Adipocyte (in vitro differentiated cells): ENCODE measurements around the gene TUBB4A.
"Not testable (repeated sequence)": the region's sequence is repeated elsewhere in the genome, so short reads cannot be mapped to it uniquely, and the experiment has no call there.

ENCODE experiments used
- DNase-seq: peaks from one replicate; pipeline ENCODE4 v3.0.0-alpha.2; 2015; ENCODE audit warnings: low read depth
- H3K27me3 ChIP-seq: replicated peaks from 2 replicates; pipeline ENCODE4 v1.7.0; 2013; ENCODE audit warnings: mild to moderate bottlenecking, low read length, moderate library complexity; ENCODE audit not compliant: control insufficient read depth, insufficient read depth
- H3K36me3 ChIP-seq: 2 replicates; pipeline ENCODE4 v1.7.0; 2013; ENCODE audit warnings: low read length, mild to moderate bottlenecking, moderate library complexity; ENCODE audit not compliant: control insufficient read depth, insufficient read depth, severe bottlenecking
- H3K4me1 ChIP-seq: 2 replicates; pipeline ENCODE4 v1.7.0; 2013; ENCODE audit warnings: mild to moderate bottlenecking, low read length, moderate library complexity; ENCODE audit not compliant: control insufficient read depth, insufficient read depth
- H3K4me3 ChIP-seq: 2 replicates; pipeline ENCODE4 v1.7.0; 2013; ENCODE audit warnings: mild to moderate bottlenecking, low read length, moderate library complexity
- H3K9ac ChIP-seq: 2 replicates; pipeline ENCODE4 v1.7.0; 2013; ENCODE audit warnings: mild to moderate bottlenecking, low read length, moderate library complexity
- H3K9me3 ChIP-seq: 2 replicates; pipeline ENCODE4 v1.7.0; 2013; ENCODE audit warnings: mild to moderate bottlenecking, low read length, moderate library complexity; ENCODE audit not compliant: control insufficient read depth

Gene TUBB4A

DNA sequence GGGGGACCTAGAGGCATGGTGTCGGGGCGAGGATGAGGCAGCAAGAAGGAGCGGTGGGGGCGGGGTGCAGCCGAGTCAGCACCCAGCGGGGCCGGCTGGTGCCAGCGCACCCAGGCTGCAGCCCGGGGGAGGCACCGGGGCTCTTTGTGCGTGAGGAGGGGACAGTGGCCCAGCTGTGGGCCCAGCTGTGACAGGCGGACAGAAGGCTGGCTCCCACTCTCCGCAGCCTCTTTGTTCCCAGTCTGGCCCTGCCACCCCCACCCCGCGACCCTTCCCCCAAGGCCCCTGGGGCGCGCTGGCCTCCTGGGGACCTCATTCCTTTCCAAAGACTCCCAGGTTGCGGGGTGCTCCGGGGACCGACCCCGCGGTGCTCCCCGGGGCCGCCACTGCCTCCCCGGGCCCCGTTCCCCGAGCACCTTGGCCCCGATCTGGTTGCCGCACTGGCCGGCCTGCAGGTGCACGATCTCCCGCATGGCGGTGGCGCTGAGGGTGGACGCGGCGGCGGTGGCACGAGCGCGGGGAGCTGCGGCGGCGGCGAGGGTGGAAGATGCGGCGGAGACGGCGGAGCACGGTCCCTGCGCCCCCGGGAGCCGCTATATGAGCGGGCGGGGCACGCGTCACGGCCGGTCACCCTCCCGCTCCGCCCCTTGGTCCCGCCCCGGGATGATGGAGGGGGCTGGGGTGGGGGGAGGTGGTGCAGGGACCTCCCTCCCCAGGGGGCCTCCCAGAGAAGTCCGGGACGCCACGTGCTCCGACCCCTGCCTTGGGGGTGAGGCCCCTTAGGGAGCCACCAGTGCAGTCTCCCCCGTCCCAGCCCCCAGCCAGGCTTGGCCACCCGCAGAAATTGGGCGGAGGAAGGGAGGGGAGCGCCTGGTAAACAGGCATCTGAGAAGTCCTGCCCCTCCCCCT, at the start of gene TUBB4A:
TUBB4A (minus strand) TSS at position 570 of the 909 bp plus-strand sequence; CDS start at position 473, 97 bp downstream.
- DNase-seq, result no peak
- Histone ChIP-seq H3K9ac (no peak within 1 kb of the TSS), H3K27me3 (peaks cover 34% of the 10 kb centered on the region), H3K36me3 (no peaks in the 10 kb centered on the region), H3K4me1 (no peaks in the 10 kb centered on the region), H3K4me3 (no peak within 1 kb of the TSS), H3K9me3 (no peaks in the 10 kb centered on the region)

DNA sequence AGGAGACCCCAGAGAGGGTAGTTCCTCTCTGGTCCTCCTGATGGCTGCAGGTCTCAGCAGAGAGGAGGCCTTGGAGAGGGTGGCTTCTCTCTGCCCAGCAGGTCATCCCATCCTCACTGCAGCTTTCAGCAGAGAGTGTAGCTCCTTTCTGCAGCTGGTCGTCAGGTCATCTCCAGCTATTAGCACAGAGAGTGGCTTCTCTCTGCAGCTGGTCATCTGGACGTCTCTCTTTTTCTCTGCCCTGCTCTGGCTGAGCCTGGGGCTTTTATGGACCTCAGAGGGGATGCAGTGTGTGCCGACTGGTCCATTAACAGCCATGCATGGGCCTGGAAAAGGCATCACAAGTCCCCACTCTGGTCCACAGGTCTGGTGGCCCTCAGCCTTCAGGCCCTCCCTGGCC, 49.0 kb upstream of the TUBB4A start:
- Histone ChIP-seq H3K4me1 (peaks cover 15% of the 10 kb centered on the region), H3K4me3 (no peak overlapping the region)

DNA sequence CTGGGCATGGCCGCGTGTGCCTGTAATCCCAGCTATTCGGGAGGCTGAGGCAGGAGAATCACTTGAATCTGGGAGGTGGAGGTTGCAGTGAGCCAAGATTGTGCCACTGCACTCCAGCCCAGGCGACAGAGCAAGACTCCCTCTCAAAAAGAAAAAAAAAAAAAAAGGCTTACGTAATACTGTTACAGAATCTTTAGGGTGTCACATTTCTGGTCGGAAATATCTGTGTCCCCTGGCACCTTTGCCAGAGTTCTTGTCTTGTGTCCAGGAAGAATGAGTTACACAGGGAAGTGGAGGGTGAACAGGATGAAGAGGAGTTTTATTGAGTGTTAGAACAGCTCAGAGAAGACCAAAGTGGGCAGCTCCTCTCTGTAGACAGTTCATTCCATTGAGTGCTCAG, 48.6 kb upstream of the TUBB4A start:
- not testable (repeated sequence) for H3K9ac ChIP-seq, DNase-seq, H3K36me3 ChIP-seq, H3K4me3 ChIP-seq, H3K9me3 ChIP-seq
- H3K4me1 ChIP-seq, result peaks cover 13% of the 10 kb centered on the region
- peaks cover 16% of the 10 kb centered on the region for H3K27me3 ChIP-seq

More for the DNA sequence above, 49.0 kb upstream of the TUBB4A start:
- Histone ChIP-seq H3K9me3 (peaks cover 8% of the 10 kb centered on the region), H3K36me3 (no peaks in the 10 kb centered on the region), H3K9ac (no peak overlapping the region), H3K27me3 (peaks cover 17% of the 10 kb centered on the region)
- no peak for DNase-seq

DNA sequence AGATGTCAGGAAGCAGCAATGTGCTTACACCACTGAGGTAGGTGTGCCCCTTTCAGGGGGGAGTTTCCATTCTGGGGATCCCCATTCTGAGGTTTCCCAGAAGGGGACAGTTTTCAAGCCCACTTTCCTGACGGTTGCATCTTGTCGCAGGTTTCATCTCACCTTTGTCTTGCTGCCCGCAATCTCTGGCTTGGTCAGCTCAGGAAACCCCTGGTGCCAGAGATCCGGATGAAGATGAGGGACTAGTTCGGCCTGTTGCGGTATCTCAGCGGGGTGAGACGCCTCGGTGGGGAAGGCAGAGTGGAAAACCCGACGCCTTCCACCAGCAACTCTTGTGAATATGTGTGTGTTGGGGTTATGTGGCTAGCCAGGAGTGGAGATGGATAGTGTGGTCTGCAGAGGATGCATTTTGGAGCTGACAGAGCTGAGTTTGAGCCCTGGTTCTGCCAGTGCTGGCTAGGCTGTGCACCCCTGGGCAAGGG, 41.8 kb upstream of the TUBB4A start:
- peaks cover 16% of the 10 kb centered on the region for H3K27me3 ChIP-seq
- no peaks in the 10 kb centered on the region for H3K4me1 ChIP-seq
- H3K9ac ChIP-seq, result no peak overlapping the region
- no peaks in the 10 kb centered on the region for H3K36me3 ChIP-seq
- DNase-seq, result no peak
- H3K9me3 ChIP-seq, result peaks cover 8% of the 10 kb centered on the region
- H3K4me3 ChIP-seq, result no peak overlapping the region

DNA sequence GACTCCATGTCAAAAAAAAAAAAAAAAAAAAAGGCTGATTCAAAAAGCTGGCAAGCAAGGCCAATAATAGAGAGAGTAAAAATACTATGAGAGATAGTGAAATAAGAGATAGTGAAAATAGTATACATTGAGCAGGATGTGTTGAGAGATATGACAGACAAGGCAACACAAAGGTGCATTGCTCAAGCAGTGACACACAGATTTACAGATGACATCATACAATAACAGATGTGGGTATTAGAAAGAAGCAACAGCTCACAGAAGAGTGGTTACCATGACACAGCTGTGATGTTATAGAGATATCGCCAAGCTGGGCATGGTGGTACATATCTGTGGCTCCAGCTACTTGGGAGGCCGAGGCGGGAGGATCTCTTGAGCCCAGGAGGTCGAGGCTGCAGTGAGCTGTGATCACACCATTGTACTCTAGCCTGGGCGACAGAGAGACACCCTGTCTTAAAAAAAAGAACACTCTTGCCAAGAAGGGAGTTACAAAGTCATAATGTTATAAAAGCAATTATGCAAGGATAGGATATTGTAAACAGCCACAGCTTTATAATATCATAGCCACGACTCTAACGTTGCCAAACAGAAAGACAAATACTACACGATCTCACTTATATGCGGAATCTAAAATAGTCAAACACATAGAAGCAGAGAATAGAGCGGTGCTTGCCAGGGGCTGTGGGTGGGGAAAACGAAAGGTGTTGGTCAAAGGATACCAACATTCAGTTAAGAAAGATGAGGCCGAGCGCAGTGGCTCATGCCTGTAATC, 39.0 kb upstream of the TUBB4A start:
- no peak for DNase-seq
- H3K4me3 ChIP-seq, result no peak overlapping the region
- H3K4me1 ChIP-seq, result no peaks in the 10 kb centered on the region

DNA sequence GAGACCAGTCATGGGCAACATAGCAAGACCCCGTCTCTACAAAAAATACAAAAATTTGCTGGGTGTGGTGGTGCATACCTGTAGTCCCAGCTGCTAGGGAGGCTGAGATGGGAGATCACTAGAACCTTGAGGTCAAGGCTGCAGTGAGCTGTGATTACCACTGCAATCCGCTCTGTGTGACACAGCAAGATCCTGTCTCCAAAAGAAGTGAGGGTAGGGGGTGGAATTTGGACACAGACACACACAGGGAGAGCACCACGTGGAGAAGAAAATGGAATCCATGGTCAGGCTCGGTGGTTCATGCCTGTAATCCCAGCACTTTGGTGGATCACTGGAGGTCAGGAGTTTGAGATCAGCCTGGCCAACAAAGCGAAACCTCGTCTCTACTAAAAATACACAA, 37.4 kb upstream of the TUBB4A start:
- Histone ChIP-seq H3K27me3 (peaks cover 2% of the 10 kb centered on the region), H3K4me3 (no peak overlapping the region), H3K4me1 (no peaks in the 10 kb centered on the region), H3K9me3 (no peaks in the 10 kb centered on the region), H3K9ac (no peak overlapping the region), H3K36me3 (no peaks in the 10 kb centered on the region)
- DNase-seq, result no peak

More for the DNA sequence above, 39.0 kb upstream of the TUBB4A start:
- Histone ChIP-seq H3K9ac (no peak overlapping the region), H3K9me3 (no peaks in the 10 kb centered on the region), H3K27me3 (peaks cover 2% of the 10 kb centered on the region), H3K36me3 (no peaks in the 10 kb centered on the region)

DNA sequence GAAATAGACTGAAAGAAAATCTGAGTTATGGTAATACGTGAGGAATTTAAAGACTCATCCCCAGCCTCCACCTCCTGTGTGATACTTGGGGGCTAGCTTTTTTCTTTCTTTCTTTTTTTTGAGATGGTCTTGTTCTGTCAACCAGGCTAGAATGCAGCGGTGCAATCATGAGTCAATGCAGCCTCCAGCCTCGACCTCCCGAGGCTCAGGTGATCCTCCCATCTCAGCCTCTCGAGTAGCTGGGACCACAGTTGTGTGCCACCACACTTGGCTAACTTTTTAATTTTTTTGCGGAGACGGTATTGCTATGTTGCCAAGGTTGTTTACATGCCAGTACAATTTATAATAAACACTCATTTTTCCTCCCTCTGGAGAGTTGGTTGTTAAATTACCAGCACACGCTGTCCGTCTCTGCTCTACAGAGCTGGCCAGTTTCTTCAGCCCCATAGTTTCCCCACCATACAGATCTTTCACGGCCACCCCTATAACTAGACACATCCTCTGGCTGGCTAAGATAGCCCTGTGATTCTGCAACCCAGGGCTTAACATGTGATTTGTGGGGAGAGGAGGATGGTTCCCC, 33.5 kb upstream of the TUBB4A start:
- H3K36me3 ChIP-seq, result no peaks in the 10 kb centered on the region

DNA sequence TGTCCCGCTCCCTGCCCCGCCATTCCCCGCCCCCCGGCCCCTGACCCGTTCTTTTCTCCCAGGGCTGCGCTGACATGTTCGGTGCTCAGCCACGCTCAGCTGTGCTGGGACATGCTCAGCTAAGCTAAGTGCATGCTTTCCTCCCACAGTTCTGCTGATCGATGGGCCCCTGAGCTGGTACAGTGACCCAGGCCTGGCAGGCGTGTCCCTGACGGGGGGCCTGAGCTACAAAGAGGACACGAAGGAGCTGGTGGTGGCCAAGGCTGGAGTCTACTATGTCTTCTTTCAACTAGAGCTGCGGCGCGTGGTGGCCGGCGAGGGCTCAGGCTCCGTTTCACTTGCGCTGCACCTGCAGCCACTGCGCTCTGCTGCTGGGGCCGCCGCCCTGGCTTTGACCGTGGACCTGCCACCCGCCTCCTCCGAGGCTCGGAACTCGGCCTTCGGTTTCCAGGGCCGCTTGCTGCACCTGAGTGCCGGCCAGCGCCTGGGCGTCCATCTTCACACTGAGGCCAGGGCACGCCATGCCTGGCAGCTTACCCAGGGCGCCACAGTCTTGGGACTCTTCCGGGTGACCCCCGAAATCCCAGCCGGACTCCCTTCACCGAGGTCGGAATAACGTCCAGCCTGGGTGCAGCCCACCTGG, 32.5 kb upstream of the TUBB4A start:
- no peak overlapping the region for H3K4me3 ChIP-seq
- no peaks in the 10 kb centered on the region for H3K27me3 ChIP-seq
- DNase-seq, result no peak
- peaks cover 17% of the 10 kb centered on the region for H3K4me1 ChIP-seq
- H3K36me3 ChIP-seq, result no peaks in the 10 kb centered on the region
- no peak overlapping the region for H3K9ac ChIP-seq
- no peaks in the 10 kb centered on the region for H3K9me3 ChIP-seq

More for the DNA sequence above, 33.5 kb upstream of the TUBB4A start:
- no peaks in the 10 kb centered on the region for H3K27me3 ChIP-seq
- no peak overlapping the region for H3K9ac ChIP-seq
- H3K4me1 ChIP-seq, result peaks cover 7% of the 10 kb centered on the region
- no peak overlapping the region for H3K4me3 ChIP-seq
- H3K9me3 ChIP-seq, result no peaks in the 10 kb centered on the region
- no peak for DNase-seq

DNA sequence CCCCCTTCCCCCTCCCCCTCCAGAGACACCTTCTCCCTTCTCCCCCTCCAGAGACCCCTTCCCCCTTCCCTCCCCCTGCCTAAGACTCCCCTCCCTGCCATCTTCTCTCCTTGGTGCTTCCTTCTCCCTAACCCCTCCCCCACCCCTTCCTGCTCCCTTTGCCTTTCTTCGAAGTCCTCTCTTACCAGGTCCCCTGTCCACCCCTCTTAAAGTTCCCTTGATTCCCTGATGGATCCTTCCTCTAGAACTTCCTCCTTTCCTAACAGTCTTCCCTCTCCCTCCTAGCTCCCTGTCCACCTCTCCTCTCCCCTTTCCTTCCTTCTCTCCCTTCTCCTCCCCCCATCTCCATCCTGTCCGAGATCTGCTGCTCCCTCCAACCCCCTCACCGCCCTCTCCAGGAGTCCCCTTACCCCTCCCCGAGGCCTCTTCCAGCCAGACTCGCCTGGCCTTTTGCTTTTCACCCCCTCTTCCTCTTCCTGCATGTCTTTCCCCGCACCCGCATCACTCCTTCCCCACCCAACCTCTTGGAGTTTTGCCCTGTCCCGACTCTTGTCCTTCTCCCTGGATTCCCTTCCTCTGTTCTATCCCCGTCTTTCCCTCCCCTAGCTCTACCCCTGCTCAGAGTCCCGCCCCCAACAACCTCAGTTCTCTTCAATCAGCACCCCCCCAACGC, 31.8 kb upstream of the TUBB4A start:
- Histone ChIP-seq H3K9me3 (no peaks in the 10 kb centered on the region), H3K27me3 (no peaks in the 10 kb centered on the region), H3K36me3 (no peaks in the 10 kb centered on the region), H3K9ac (no peak overlapping the region), H3K4me1 (peaks cover 22% of the 10 kb centered on the region), H3K4me3 (no peak overlapping the region)
- no peak for DNase-seq

DNA sequence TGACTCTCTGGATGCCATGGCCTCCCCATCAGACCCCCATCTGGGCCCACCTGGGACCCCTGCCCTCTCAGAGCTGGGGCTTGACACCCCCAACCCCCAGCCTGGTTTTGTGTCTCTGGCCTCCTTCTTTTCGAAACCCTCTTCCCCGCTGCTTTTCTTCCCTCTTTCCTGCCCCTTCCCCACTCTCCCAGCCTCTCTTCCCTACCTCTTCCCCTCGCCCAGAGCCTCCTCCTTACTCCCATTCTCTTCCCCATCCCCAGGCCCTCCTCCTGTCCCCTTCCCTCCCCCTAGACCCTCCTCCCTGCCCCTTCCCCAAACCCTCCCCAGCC, 30.9 kb upstream of the TUBB4A start:
- Histone ChIP-seq H3K9me3 (no peaks in the 10 kb centered on the region), H3K27me3 (no peaks in the 10 kb centered on the region), H3K4me3 (no peak overlapping the region), H3K4me1 (peaks cover 29% of the 10 kb centered on the region), H3K9ac (no peak overlapping the region), H3K36me3 (no peaks in the 10 kb centered on the region)
- no peak for DNase-seq
